ENCODE measurements around the gene SPIRE1. TPM values are rescaled to one million over a fixed set of nuclear protein-coding genes. Genes with fewer than 3 reads are reported as not detected.

SPIRE1 gene
- total RNA-seq, 1 experiment from 2014 or later, result 9.5 TPM

- Mint-ChIP-seq H3K27ac (ENCODE audit: unreplicated experiment) (no peak overlapping the region), H3K36me3 (ENCODE audit: insufficient read depth, unreplicated experiment) (no peaks in the 10 kb centered on the region), H3K4me1 (ENCODE audit: low read depth, unreplicated experiment) (peaks cover 9% of the 10 kb centered on the region), H3K27me3 (ENCODE audit: insufficient read depth, unreplicated experiment) (peaks cover 10% of the 10 kb centered on the region), H3K9me3 (ENCODE audit: unreplicated experiment) (no peaks in the 10 kb centered on the region), H3K4me3 (ENCODE audit: unreplicated experiment) (no peak overlapping the region)
- peaks cover 11% of the 10 kb centered on the region; the same call in 1 of the 2 replicates for H3K4me1 ChIP-seq
- intact Hi-C loops (cut with micrococcal nuclease; ENCODE audit: unreplicated experiment), result no loop called here
- ChIA-PET CTCF (no interaction called here), POLR2A (interaction anchor here (1.0 kb wide), 1 partner anchor 33 kb away, joined by 3 read pairs; the partner anchor contains the start of gene AFG3L2)
- H3K4me3 ChIP-seq (ENCODE audit: low read depth, low read length), result no peak overlapping the region
- TF ChIP-seq CTCF (IDR thresholded peaks at IDR 0.05; ENCODE audit: insufficient read depth in 1 of 2, low read depth in 1 of 2, low read length in 1 of 2, severe bottlenecking in 1 of 2, unreplicated experiment in 1 of 2), result no peak
- H3K9me3 ChIP-seq, result no peaks in the 10 kb centered on the region
- no peaks in the 10 kb centered on the region for H3K27me3 ChIP-seq (replicated peaks; ENCODE audit: control insufficient read depth, insufficient read depth, low read length)
- DNase-seq, result no peak
- no TSS peak for BruUV-seq (replicated peaks)
- H3K36me3 ChIP-seq (ENCODE audit: control insufficient read depth, insufficient read depth, low read length), result no peaks in the 10 kb centered on the region
Measured at GRCh38 chr18:12410081-12410481, 247.8 kb downstream of the SPIRE1 start.

- Histone ChIP-seq H3K4me1 (peaks cover 11% of the 10 kb centered on the region; the same call in 1 of the 2 replicates), H3K4me3 (ENCODE audit: low read depth, low read length) (no peak overlapping the region), H3K9me3 (no peaks in the 10 kb centered on the region), H3K27me3 (replicated peaks; ENCODE audit: control insufficient read depth, insufficient read depth, low read length) (no peaks in the 10 kb centered on the region), H3K36me3 (ENCODE audit: control insufficient read depth, insufficient read depth, low read length) (no peaks in the 10 kb centered on the region)
- intact Hi-C loops (cut with micrococcal nuclease; ENCODE audit: unreplicated experiment), result loop anchor here (5.0 kb wide), 1 partner anchor 248 kb away; the partner anchor contains the start of gene SPIRE1
- peaks cover 9% of the 10 kb centered on the region for H3K4me1 Mint-ChIP-seq (ENCODE audit: low read depth, unreplicated experiment)
- TF ChIP-seq CTCF (IDR thresholded peaks at IDR 0.05; ENCODE audit: insufficient read depth in 1 of 2, low read depth in 1 of 2, low read length in 1 of 2, severe bottlenecking in 1 of 2, unreplicated experiment in 1 of 2), result no peak
- no peak overlapping the region for H3K4me3 Mint-ChIP-seq (ENCODE audit: unreplicated experiment)
- TSS peak; percentile 37 for BruUV-seq (replicated peaks)
- no peaks in the 10 kb centered on the region for H3K36me3 Mint-ChIP-seq (ENCODE audit: insufficient read depth, unreplicated experiment)
- no peak overlapping the region for H3K27ac Mint-ChIP-seq (ENCODE audit: unreplicated experiment)
- CTCF ChIA-PET, result no interaction called here
- peaks cover 10% of the 10 kb centered on the region for H3K27me3 Mint-ChIP-seq (ENCODE audit: insufficient read depth, unreplicated experiment)
- POLR2A ChIA-PET, result interaction anchor here (1.0 kb wide), 1 partner anchor 32 kb away, joined by 3 read pairs; the partner anchor contains the start of gene AFG3L2
- no peak for DNase-seq
- H3K9me3 Mint-ChIP-seq (ENCODE audit: unreplicated experiment), result no peaks in the 10 kb centered on the region
Measured at GRCh38 chr18:12409469-12409868, 248.4 kb downstream of the SPIRE1 start.

GRCh38 chr18:12408247-12408869, 249.5 kb downstream of the SPIRE1 start:
- no peaks in the 10 kb centered on the region for H3K36me3 ChIP-seq (ENCODE audit: control insufficient read depth, insufficient read depth, low read length)
- intact Hi-C loops (cut with micrococcal nuclease; ENCODE audit: unreplicated experiment), result loop anchor here (5.0 kb wide), 1 partner anchor 249 kb away; the partner anchor contains the start of gene SPIRE1
- no peaks in the 10 kb centered on the region for H3K9me3 ChIP-seq
- peaks cover 10% of the 10 kb centered on the region for H3K27me3 Mint-ChIP-seq (ENCODE audit: insufficient read depth, unreplicated experiment)
- no TSS peak for BruUV-seq (replicated peaks)
- H3K27ac Mint-ChIP-seq (ENCODE audit: unreplicated experiment), result no peak overlapping the region
- no peak for TF ChIP-seq CTCF (IDR thresholded peaks at IDR 0.05; ENCODE audit: insufficient read depth in 1 of 2, low read depth in 1 of 2, low read length in 1 of 2, severe bottlenecking in 1 of 2, unreplicated experiment in 1 of 2)
- DNase-seq, result no peak
- no peaks in the 10 kb centered on the region for H3K27me3 ChIP-seq (replicated peaks; ENCODE audit: control insufficient read depth, insufficient read depth, low read length)
- H3K9me3 Mint-ChIP-seq (ENCODE audit: unreplicated experiment), result no peaks in the 10 kb centered on the region
- H3K36me3 Mint-ChIP-seq (ENCODE audit: insufficient read depth, unreplicated experiment), result no peaks in the 10 kb centered on the region
- H3K4me1 ChIP-seq, result peaks cover 11% of the 10 kb centered on the region; the same call in 1 of the 2 replicates
- peaks cover 9% of the 10 kb centered on the region for H3K4me1 Mint-ChIP-seq (ENCODE audit: low read depth, unreplicated experiment)
- CTCF ChIA-PET, result interaction anchor here (1.2 kb wide), 1 partner anchor 15 kb away, joined by 4 read pairs; no protein-coding TSS in a partner anchor
- POLR2A ChIA-PET, result interaction anchor here (0.8 to 1.7 kb wide), 5 partner anchors 11 to 293 kb away, joined by 3 to 24 read pairs (median 4); partner anchors contain the start of gene AFG3L2
- peak overlapping the region; percentile 55 for H3K4me3 ChIP-seq (ENCODE audit: low read depth, low read length)
- peak overlapping the region; percentile 88 for H3K4me3 Mint-ChIP-seq (ENCODE audit: unreplicated experiment)
